ENCODE measurements around the gene FAN1. TPM values are rescaled to one million over a fixed set of nuclear protein-coding genes. Genes with fewer than 3 reads are reported as not detected.

FAN1 gene
- total and polyA plus RNA-seq, 2 donors (not counting 1 experiment from before 2014, with no cell fraction given): 10.6 to 21.3 TPM

- Mint-ChIP-seq H3K27ac (no peak overlapping the region), H3K4me1 (peaks cover 11% of the 10 kb centered on the region), H3K9me3 (ENCODE audit: insufficient read depth) (no peaks in the 10 kb centered on the region), H3K4me3 (no peak overlapping the region), H3K27me3 (no peaks in the 10 kb centered on the region)
- TF ChIP-seq EZH2 (IDR thresholded peaks at IDR 0.05; ENCODE audit: borderline replicate concordance, insufficient read depth, low read depth, low read length, poor library complexity, severe bottlenecking): no peak
- Histone ChIP-seq H3K4me2 (replicated peaks; ENCODE audit: low read depth, low read length, poor library complexity, severe bottlenecking) (no peak overlapping the region), H2AFZ (ENCODE audit: insufficient read depth, low read depth, low read length, poor library complexity, severe bottlenecking) (no peak overlapping the region), H3K4me1 (ENCODE audit: control insufficient read depth in 2 of 2, insufficient read depth in 2 of 2, low read length in 2 of 2) (peaks cover 0 to under 1% of the 10 kb centered on the region in 2 donors), H3K27ac (ENCODE audit: low read length in 2 of 2) (no peak overlapping the region), H3K9ac (ENCODE audit: low read length) (no peak overlapping the region), H3K79me2 (ENCODE audit: control insufficient read depth, insufficient read depth, low read length) (no peaks in the 10 kb centered on the region), H4K20me1 (ENCODE audit: control insufficient read depth, insufficient read depth, low read length, poor library complexity, severe bottlenecking) (no peaks in the 10 kb centered on the region), H3K4me3 (ENCODE audit: control extremely low read depth in 1 of 5, extremely low read depth in 1 of 5, insufficient read depth in 1 of 5, low read depth in 2 of 5, low read length in 4 of 5) (no peak overlapping the region), H3K9me3 (ENCODE audit: control extremely low read depth in 1 of 3, control insufficient read depth in 2 of 3, insufficient read depth in 1 of 3, low read length in 2 of 3) (no peaks in the 10 kb centered on the region), H3K36me3 (replicated peaks in 1 of 2; ENCODE audit: control extremely low read depth in 1 of 2, control insufficient read depth in 1 of 2, extremely low read depth in 1 of 2, insufficient read depth in 2 of 2, low read length in 1 of 2) (peaks cover 5 to 42% of the 10 kb centered on the region in 2 experiments), H3K27me3 (replicated peaks in 1 of 4; ENCODE audit: control extremely low read depth in 1 of 4, control insufficient read depth in 3 of 4, insufficient read depth in 4 of 4, low read length in 3 of 4) (no peaks in the 10 kb centered on the region)
- intact Hi-C loops (cut with micrococcal nuclease): no loop called here
- ATAC-seq (ENCODE audit: low read depth) (no peak), DNase-seq (no peak)
- ChIA-PET POLR2A (no interaction called here), CTCF (interaction anchor here (1.0 kb wide), 1 partner anchor 33 kb away, joined by 3 read pairs; no protein-coding TSS in a partner anchor)
- 90% methylated on average over 6 of the region's 10 CpGs for WGBS (ENCODE audit: insufficient coverage)
Measured at GRCh38 chr15:30929064-30929669, 25.5 kb downstream of the FAN1 start.

- Mint-ChIP-seq H3K27ac (peak overlapping the region; percentile 46), H3K4me3 (no peak overlapping the region), H3K9me3 (ENCODE audit: insufficient read depth) (no peaks in the 10 kb centered on the region), H3K27me3 (no peaks in the 10 kb centered on the region), H3K4me1 (peaks cover 17% of the 10 kb centered on the region)
- peaks cover 3 to 38% of the 10 kb centered on the region in 2 experiments for H3K36me3 ChIP-seq (replicated peaks in 1 of 2; ENCODE audit: control extremely low read depth in 1 of 2, control insufficient read depth in 1 of 2, extremely low read depth in 1 of 2, insufficient read depth in 2 of 2, low read length in 1 of 2)
- POLR2A ChIA-PET: no interaction called here
- H2AFZ ChIP-seq (ENCODE audit: insufficient read depth, low read depth, low read length, poor library complexity, severe bottlenecking): no peak overlapping the region
- TF ChIP-seq CTCF (IDR thresholded peaks at IDR 0.05) (no peak), EZH2 (IDR thresholded peaks at IDR 0.05; ENCODE audit: borderline replicate concordance, insufficient read depth, low read depth, low read length, poor library complexity, severe bottlenecking) (no peak)
- no peak overlapping the region for H3K4me3 ChIP-seq (ENCODE audit: control extremely low read depth in 1 of 5, extremely low read depth in 1 of 5, insufficient read depth in 1 of 5, low read depth in 2 of 5, low read length in 4 of 5)
- peaks cover 0 to 5% of the 10 kb centered on the region in 2 donors for H3K4me1 ChIP-seq (ENCODE audit: control insufficient read depth in 2 of 2, insufficient read depth in 2 of 2, low read length in 2 of 2)
- H3K27ac ChIP-seq (ENCODE audit: low read length in 2 of 2): no peak overlapping the region
- H3K79me2 ChIP-seq (ENCODE audit: control insufficient read depth, insufficient read depth, low read length): no peaks in the 10 kb centered on the region
- H3K27me3 ChIP-seq (replicated peaks in 1 of 4; ENCODE audit: control extremely low read depth in 1 of 4, control insufficient read depth in 3 of 4, insufficient read depth in 4 of 4, low read length in 3 of 4): no peaks in the 10 kb centered on the region
- no peaks in the 10 kb centered on the region for H3K9me3 ChIP-seq (ENCODE audit: control extremely low read depth in 1 of 3, control insufficient read depth in 2 of 3, insufficient read depth in 1 of 3, low read length in 2 of 3)
- no peaks in the 10 kb centered on the region for H4K20me1 ChIP-seq (ENCODE audit: control insufficient read depth, insufficient read depth, low read length, poor library complexity, severe bottlenecking)
- no peak for ATAC-seq (ENCODE audit: low read depth)
- intact Hi-C loops (cut with micrococcal nuclease): no loop called here
- CTCF ChIA-PET: no interaction called here
- H3K4me2 ChIP-seq (replicated peaks; ENCODE audit: low read depth, low read length, poor library complexity, severe bottlenecking): no peak overlapping the region
- no peak overlapping the region for H3K9ac ChIP-seq (ENCODE audit: low read length)
- DNase-seq: no peak
- WGBS (ENCODE audit: insufficient coverage): 98% methylated on average over 4 of the region's 4 CpGs
Measured at GRCh38 chr15:30929982-30930381, 26.3 kb downstream of the FAN1 start.

Data from B cell (primary cell).